Kidney capillary endothelial cell (primary cell): ENCODE results near the gene SEC61B.
"Not testable (repeated sequence)": the region's sequence is repeated elsewhere in the genome, so short reads cannot be mapped to it uniquely, and the experiment has no call there.

Source experiments
- DNase-seq: peaks from one replicate; pipeline ENCODE4 v3.0.0-alpha.2; 2018; ENCODE audit warnings: low spot score

Gene SEC61B

DNA sequence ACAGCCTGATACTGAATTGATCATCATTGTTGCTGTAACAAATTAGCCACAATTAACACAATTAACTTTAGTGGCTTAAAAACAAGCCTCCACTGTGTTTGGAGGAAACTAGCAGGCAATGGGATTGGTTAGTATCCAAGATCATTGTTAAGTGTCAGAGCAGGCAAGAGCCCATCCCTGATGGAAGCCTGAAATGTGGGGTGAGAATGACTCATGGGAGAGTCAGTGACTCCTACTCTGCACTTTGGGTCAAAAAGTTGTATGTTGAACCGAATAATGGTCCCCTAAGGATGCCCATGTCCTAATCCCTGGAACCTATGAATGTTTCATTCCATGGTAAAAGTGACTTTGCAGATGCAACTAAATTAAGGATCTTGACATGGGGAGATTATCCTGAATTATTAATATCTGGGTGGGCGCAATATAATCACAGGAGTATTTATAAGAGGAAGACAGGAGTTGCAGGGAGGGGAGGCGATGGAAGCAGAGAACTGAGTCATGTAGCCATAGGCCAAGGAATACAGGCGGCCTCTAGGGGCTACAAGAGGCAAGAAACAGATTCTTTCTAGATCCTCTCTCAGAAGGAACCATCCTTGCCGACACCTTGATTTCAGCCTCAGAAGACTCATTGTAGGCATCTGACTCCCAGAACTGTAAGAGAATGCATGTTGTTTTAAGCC, 29.2 kb upstream of the SEC61B start:
- DNase-seq: no peak

DNA sequence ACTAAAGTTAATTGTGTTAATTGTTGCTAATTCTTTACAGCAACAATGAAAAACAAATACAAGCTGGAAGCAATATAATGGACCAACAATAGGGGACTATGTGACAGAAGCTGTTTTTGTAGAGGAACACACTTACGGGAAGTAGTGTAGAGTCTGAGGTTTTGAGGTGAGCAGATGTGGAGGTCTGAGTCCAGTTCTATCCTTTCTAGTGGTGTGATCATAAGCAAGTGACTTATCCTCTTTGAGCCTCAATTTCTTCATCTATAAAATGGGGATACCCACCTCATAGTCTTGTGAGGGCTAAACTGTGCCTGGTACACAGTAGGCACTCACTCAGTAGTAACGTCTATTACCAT, 28.6 kb upstream of the SEC61B start:
- no peak for DNase-seq

DNA sequence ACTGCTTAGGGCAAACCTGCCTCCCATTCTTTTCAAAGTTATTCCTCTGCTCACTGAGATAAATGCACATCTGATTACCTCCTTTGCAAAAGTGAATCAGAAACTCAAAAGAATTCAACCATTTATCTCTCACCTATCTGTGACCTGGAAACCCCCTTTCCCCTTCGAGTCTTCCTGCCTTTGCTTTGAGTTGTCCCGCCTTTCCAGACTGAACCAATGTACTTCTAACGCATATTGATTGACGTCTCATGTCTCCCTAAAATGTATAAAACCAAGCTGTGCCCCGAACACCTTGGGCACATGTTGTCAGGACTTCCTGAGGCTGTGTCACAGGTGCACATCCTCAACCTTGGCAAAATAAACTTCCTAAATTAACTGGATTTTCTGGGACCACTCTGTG, 25.6 kb upstream of the SEC61B start:
- not testable (repeated sequence) for DNase-seq

DNA sequence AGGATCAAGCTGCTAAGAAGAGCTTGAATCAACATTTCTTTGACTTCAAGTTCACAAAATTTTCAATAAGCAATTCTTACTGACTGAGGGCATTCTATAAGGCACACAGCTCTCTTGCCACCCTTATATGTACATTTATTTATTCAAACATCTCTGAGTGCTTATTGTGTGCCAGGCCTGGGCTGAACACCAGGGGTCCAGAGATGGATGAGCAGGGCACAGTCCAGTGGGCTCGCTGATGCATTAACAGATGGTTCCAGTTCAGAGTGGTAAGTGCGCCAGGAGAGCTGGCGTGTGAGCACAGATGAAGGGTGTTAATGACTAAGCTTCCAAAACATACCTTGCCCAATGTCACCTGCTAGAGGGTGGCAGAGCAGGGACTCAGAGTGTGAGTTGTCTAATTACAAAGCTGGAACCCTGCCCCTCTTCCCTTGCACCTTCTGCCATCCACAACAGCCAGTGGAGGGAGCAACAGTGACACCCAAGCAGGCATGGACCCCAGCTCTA, 24.9 kb upstream of the SEC61B start:
- DNase-seq: no peak

DNA sequence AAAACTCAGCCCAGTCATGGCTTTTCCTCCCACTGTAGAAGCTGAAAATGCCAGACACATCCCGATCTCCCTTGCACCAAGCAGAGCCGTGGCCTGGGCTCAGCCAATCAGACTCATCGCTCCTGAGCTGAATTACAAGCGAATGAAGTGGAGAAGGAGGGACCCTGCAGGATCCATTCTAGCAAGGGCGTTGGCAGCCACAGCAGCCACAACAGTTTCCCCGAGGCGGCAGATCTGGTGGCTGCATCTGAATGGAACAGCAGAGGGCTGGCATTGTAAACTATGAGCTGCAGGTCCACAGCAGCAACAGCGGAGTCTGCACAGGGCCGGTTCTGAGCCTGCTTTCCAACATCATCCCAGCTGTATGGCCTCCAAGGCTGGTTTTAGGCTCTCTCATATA, 24.1 kb upstream of the SEC61B start:
- DNase-seq: no peak

DNA sequence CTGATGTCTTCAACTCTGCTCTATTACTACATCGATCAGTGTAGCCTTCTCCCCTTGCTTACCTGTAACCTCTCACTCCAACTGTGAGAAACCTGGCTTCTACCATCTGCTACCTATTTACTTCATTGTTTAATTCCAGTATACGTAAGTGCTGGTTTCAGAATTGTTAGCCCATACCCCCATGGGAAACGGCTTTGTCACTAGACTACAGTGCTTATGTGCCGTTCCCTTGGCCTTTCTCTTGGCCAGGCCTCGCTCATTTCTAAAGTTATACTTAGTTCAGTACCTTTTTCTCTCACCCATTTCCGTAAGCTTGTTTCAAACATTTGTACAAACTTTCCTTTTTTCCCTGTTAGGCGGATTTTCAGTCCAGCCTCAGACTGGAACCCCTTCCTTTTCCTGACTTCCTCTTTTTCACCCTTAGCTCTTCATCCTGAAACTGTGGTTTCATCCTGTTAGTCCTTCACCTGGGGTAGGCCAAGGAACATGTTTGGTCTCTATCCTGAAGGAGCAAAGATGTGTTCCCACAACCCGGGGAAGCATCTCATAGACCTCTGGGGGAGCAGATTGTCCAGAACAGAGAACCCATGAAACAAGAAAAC, 22.0 kb upstream of the SEC61B start:
- DNase-seq: no peak

DNA sequence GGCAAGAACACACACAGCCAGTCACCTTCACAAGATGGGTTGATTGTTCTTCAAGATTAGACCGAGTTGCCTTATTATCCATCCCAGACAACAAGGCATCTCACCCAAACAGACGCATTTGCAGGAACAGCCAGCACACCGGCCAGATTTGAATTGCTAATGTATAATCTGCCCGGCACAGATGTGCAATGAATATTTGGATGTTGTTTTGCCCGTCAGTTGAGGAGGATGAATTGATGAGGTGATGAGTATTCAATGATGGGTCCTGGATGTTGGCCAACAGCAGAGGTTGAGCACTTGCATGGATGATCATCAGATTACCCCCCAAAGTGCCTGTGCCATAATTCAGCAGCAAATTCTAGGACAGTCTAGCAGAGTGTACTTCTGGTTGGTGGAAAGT, 20.5 kb upstream of the SEC61B start:
- DNase-seq: no peak

DNA sequence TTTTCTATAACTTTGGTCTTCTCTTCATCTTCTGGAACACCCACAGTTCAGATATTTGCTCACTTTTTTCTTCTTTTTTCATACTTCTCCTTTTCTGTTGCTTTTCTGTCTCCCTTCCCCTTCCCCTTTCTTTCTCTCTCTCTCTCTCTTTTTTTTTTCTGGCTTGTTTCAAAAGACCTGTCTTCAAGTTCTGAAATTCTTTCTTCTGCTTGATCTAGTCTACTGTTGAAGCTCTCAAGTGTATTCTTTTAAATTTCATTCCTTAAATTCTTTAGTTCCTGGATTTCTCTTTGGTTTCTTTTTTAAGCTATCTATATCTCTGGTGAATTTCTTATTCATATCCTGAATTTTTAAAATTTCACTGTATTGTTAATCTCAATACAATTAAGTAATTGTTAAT, 11.5 kb upstream of the SEC61B start:
- DNase-seq: no peak

DNA sequence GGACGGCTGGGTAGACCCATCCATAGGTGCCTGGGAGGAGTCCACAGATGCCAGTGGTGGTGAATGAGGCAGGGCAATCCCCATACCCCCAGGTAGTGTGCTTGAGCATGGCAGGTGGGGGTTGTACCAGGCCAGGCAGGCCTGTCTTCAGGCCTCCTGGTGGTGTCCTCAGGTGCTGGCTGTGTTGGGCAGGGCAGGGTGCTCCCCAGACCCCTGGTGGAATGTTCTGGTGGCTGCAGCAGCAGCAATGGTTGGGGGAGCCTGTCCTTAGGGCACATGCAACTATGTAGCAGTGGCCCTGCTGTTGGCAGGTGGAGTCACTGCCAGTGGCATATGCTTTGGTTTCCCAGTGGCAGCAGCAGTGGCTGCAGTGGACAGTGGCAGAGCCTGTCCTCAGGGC, 10.3 kb upstream of the SEC61B start:
- DNase-seq: no peak

DNA sequence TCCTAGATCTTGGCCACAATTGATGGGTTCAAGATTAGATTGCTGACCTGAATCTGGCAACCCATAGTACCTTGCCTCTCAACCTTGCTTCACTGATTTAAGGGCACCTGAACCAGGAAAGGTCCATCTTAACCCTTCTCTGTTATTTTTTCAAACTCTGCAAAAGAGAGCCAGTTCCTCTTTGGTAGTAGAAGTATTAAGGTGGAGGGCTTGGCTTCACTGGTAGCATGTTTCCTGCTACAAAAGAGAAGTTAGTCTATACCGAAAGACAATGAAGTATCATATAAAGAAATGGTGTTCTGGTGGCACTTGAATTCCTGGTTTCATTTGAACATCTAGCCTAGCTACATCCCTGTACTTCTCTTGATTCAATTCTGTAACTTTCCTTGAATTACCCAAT, 8.9 kb upstream of the SEC61B start:
- no peak for DNase-seq

DNA sequence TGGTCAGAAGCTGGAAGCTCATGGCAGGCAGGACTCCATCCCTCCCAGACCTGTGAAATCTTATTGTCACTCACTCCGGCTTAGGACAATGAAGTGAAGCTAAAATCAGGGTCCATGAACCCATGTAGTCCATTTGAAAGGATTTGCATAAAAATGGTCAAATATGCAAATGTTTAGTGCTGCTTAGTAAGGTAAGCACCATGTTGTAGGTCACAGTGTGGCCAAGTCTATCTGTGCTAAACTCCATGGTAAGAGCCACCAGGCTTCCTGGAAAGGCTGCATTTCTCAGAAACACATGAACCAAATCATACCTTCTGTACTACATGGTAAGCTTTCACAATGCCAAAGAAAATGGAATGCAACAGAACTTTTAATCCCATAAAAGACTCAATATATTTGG, 6.0 kb upstream of the SEC61B start:
- DNase-seq: no peak

DNA sequence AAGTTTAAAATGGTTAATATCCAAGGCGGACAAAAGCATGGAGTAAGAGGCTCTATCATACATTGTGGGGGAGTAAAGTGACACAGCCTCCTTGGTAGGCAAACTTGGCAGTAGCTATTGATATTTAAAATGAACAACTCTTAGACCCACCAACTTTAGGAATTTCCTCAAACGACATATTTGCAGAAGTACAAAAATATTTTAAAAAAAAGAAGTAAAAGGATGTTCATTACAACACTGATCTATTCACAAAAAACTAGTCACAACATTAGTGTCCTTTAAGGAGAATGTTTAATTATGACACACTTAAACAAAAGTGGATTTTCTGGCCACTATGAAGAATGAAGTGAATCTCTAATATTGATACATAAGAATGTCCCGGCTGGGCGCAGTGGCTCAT, 2.1 kb upstream of the SEC61B start:
- DNase-seq: no peak

DNA sequence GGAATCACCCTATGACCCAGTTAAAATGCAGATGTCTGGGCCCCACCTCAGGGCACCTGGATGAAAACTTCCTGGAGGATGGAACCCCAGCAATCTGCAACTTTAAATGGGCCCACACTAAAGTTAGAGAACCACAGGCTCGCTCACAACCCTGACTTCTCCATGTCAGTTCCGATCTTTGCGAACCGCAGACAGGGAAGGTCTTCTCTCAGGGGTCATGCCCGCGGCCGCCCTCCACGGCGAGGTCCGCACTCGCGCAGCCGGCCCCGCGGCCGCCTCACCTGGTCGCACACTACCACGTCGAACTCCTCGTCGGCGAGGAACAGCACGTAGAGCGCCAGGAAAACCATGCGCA, 839 bp upstream of the SEC61B start:
- DNase-seq: no peak

DNA sequence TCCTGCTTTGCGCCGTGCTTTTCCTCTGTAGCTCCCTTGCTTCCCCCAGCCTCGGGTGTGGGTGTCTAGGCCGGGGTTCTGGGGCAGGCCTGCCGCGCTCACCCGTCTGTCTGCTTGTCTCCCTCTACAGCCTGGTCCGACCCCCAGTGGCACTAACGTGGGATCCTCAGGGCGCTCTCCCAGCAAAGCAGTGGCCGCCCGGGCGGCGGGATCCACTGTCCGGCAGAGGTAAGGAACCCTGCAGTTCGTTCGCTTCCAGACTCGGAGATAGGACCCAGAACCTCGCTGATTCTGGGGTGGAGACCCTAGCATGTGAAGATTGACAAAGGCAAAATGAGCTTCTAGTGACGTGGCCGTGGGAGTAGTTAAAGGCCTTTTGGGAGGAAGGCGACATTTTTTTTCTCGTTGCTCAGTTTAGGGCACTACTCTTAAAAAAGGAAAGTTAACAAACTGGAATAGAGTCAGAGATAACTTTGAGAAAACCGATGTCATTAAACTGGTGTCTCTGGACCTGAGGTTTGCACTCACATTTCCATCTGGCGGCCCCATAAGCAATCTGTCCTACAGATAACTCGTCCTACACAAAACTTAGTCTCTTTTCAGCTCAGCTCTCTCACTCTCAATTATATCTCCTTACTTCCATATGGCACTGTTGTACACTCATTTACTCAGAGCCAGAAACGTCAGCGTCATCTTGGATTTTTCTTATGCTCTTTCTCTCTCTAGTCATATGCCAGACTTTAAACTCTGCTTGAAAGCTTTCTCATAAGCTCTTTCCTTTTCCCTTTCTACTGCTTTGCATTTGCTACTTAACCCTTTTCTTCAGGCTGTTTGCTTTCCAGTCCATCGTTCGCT, 561 bp downstream of the SEC61B start:
- DNase-seq: peak; percentile 15

DNA sequence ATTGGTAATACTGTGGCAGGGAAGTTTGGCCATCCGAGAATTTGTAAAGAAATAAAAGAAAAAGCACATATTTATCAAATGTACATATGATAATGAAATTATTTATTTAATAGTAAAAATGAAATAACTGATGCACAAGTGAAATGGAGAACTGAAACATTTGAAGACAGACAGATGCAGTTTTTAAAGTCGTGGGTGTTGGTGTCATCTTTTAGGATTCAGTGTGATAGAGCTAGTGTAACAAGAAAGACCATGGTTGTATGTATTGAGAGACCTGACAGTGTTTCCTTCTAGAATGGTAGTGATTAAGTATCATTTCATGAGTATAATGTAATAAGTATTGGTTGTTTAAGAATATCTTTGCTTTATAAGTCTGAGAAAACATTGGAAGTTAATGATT, 2.4 kb downstream of the SEC61B start:
- no peak for DNase-seq

DNA sequence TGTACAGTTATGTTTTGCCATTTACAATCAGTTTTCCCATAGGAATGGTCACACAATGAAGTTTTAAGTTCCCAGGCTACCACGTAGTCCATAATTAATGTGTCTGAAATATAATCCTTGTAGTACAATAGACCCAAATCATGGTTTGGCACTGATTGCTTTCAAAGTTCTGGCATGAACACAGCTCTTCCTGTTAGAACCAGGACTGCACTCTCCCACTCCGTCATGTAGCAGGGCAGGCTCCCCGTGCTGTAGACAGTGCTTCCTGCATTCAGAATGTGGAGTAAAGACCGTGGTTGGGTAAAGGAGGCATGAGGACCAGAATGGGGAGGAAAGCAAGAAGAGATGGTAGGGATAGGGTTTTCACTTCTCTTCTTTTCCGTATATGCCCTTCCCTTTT, 4.0 kb downstream of the SEC61B start:
- DNase-seq: no peak

DNA sequence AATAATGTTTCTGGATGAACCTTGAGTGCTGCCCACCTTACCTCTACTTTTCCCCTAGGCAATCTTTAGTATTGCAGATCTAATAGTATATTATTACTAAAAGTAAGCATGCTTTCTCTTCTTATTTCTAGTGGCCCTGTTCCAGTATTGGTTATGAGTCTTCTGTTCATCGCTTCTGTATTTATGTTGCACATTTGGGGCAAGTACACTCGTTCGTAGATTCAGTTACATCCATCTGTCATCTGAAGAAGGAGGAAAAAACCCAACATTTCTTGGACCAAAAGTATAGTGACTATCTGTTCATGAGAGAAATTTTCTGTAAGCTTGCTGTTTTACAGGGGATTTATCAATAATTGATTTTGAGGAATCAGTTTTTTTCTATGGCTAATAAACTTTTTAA, 8.1 kb downstream of the SEC61B start:
- DNase-seq: no peak

DNA sequence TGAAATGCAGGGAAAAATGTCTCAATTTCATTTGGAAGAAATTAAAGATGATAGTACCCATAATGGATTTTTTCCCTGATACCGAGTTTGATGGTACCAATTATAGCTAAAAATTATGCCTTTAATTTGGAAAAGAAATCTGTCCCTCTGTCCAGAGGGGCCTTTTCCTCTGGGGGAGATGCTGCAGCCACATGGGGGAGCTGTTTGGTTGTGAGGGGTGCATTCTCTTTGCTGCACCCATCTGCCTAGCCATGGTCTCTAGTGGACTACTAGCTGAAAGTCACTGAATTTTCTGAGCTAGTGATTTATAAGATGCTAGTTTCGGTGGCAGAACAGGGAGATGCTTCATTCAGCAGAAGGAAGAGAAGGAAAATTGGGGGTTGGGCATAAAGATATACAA, 9.6 kb downstream of the SEC61B start:
- DNase-seq: no peak

DNA sequence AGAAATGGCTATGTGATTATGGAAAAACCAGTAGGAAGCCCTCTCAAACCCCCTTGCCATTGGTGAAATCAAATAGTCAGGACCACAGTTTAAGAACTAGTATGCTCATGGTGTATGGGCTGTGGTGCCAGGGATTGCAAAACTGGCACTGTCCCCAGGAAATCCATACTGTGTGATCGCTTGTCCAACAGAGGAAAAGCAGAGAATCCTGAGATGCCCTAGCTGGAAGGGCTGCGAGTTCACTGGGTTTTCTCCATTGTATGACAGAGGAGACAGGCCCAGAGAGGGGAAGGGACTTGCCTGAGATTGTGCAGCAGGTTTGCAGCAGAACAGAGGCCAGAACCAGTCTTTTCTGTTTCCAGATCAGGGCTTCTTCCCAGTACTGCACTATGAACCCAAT, 12.5 kb downstream of the SEC61B start:
- no peak for DNase-seq

DNA sequence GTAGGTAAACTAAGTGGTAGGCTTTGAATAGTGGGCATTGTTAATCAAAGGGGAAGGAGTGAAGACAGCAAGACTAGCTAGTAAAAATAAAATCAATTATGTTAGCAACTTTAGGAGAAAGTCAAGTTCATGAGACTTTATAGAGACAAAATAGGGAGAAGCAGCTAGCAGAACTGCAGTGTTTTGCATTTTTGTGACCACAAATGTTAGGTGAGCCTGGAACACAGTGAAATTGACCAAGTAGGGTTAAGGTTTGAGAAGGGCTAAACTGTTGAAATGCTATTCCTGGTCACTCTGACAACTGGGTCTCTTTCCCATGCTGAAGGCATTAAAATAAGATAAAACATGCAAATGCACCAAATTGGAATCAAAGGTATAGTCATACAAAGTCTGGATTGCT, 13.0 kb downstream of the SEC61B start:
- DNase-seq: no peak

DNA sequence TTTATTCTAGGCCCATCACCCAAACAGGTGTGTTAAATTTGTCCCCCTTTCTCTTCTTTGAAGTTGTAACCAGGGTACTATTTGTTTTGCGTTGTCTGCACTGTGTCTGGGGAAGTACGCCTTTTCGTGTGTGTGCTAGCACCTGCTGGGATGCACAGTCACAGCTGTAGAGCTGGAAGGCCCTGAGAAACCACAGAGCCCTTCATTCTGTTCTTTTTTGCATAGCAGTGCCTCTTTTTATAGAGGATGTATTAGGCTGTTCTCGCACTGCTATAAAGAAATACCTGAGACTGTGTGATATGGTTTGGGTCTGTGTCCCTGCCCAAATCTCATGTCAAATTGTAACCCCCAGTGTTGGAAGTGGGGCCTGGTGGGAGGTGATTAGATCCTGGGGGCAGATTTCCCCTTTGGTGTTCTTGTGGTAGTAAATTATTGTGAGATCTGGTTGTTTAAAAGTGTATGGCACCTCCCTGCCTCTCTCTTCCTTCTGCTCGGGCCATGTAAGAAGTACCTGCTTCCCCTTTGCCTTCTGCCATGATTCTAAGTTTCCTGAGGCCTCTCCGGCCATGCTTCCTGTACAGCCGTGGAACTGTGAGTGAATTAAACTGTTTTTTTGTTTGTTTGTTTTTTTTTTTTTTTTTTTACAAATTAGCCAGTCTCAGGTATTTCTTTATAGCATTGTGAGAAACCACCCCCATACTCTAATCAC, 14.0 kb downstream of the SEC61B start:
- no peak for DNase-seq

DNA sequence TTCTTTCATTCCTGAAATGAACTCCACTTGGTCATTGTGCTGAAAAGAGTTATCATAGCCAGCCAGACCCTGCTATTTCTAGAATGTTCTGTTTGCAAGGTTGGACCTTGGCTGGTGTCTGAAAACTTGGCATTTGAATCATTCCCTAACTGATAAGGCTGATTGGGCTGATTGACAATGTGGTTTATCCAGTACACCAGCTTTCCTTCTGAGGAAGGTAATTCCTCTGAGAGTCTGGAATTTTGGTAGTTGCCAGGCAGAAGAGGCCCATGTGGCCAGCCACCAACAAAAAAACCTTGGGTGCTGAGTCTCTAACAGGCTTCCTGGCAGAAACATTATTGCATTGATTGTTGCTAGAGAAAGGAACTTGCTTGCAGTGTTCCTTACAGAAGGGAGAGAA, 15.3 kb downstream of the SEC61B start:
- no peak for DNase-seq

DNA sequence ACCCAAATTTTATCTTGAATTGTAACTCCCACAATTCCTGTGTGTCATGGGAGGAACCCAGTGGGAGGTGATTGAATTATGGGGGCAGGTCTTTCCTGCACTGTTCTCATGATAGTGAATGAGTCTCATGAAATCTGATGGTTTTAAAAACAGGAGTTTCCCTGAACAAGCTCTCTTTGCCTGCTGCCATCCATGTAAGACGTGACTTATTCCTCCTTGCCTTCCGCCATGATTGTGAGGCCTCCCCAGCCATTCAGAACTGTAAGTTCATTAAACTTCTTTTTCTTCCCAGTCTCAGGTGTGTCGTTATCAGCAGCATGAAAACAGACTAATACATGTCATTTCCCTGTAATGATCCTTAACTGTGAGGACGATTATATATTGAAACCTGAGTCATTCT, 15.8 kb downstream of the SEC61B start:
- DNase-seq: not testable (repeated sequence)
